DND-41 (cell line): ENCODE measurements around the gene CYP4V2.

Experiments
- ATAC-seq: fragments of 200-7000 bp; cut with Tn5 transposase; 3 replicates; pipeline ENCODE4 v1.9.1; 2021; ENCODE audit warnings: low read depth; ENCODE audit not compliant: insufficient read depth
- DNase-seq: peaks from one replicate; pipeline ENCODE4 v3.0.0-alpha.2; 2020
- H2AFZ ChIP-seq: 2 replicates; pipeline ENCODE4 v1.6.0; 2012; ENCODE audit warnings: low read depth, low read length
- H3K27ac ChIP-seq: 2 replicates; pipeline ENCODE4 v1.5.1; 2012; ENCODE audit warnings: low read length, inconsistent platforms
- H3K27me3 ChIP-seq: fragments of 200-600 bp; sonication (generic); 2 replicates; pipeline ENCODE4 v1.6.0; 2012; ENCODE audit warnings: low read length, mild to moderate bottlenecking, inconsistent platforms; ENCODE audit not compliant: insufficient read depth, poor library complexity
- H3K36me3 ChIP-seq: 2 replicates; pipeline ENCODE4 v1.5.1; 2012; ENCODE audit warnings: low read length, inconsistent platforms; ENCODE audit not compliant: insufficient read depth
- H3K4me1 ChIP-seq: 2 replicates; pipeline ENCODE4 v1.5.1; 2012; ENCODE audit warnings: mild to moderate bottlenecking, low read length; ENCODE audit not compliant: insufficient read depth
- H3K4me2 ChIP-seq: 2 replicates; pipeline ENCODE4 v1.6.0; 2012; ENCODE audit warnings: mild to moderate bottlenecking, moderate library complexity, low read length, inconsistent platforms; ENCODE audit not compliant: insufficient read depth
- H3K4me3 ChIP-seq, 2 experiments: fragments of 200-600 bp in 1 of 2; shearing (Covaris generic) in 1 of 2; 2 replicates each; pipeline ENCODE4 v1.5.1; 2012 to 2016; ENCODE audit warnings: inconsistent platforms in 2 of 2, low read length in 2 of 2, mild to moderate bottlenecking in 2 of 2, low read depth in 1 of 2, moderate library complexity in 1 of 2
- H3K79me2 ChIP-seq: 2 replicates; pipeline ENCODE4 v1.6.0; 2012; ENCODE audit warnings: low read length, inconsistent platforms; ENCODE audit not compliant: insufficient read depth
- H3K9ac ChIP-seq: 2 replicates; pipeline ENCODE4 v1.6.0; 2012; ENCODE audit warnings: low read depth, mild to moderate bottlenecking, inconsistent platforms, low read length, moderate library complexity
- H3K9me3 ChIP-seq: 2 replicates; pipeline ENCODE4 v1.5.1; 2012; ENCODE audit warnings: low read length, moderate library complexity, mild to moderate bottlenecking, inconsistent platforms; ENCODE audit not compliant: insufficient read depth, severe bottlenecking
- H4K20me1 ChIP-seq: 2 replicates; pipeline ENCODE4 v1.6.0; 2012; ENCODE audit warnings: low read length; ENCODE audit not compliant: insufficient read depth
- CTCF ChIP-seq: IDR thresholded peaks from 2 replicates; pipeline ENCODE4 v1.5.1; 2012; ENCODE audit warnings: borderline replicate concordance, low read length, moderate library complexity, mild to moderate bottlenecking; ENCODE audit not compliant: poor library complexity, severe bottlenecking; ENCODE audit errors: extremely low read depth
- EZH2 ChIP-seq: IDR thresholded peaks from 3 replicates; pipeline ENCODE4 v1.6.1; 2012; ENCODE audit warnings: borderline replicate concordance, low read depth, mild to moderate bottlenecking, moderate library complexity, low read length, inconsistent platforms; ENCODE audit not compliant: severe bottlenecking

CYP4V2 gene

GRCh38 chr4:186225848-186226247, 34.5 kb downstream of the CYP4V2 start:
- no peaks in the 10 kb centered on the region for H3K27me3 ChIP-seq
- H3K9ac ChIP-seq: no peak overlapping the region
- H3K27ac ChIP-seq: no peak overlapping the region
- H3K4me3 ChIP-seq: no peak overlapping the region
- no peak overlapping the region for H3K4me2 ChIP-seq
- no peaks in the 10 kb centered on the region for H3K79me2 ChIP-seq
- H3K36me3 ChIP-seq: no peaks in the 10 kb centered on the region
- no peaks in the 10 kb centered on the region for H4K20me1 ChIP-seq
- no peak for ATAC-seq
- H3K4me1 ChIP-seq: no peaks in the 10 kb centered on the region
- DNase-seq: no peak
- no peak for TF ChIP-seq CTCF
- TF ChIP-seq EZH2: no peak
- H2AFZ ChIP-seq: no peak overlapping the region
- H3K9me3 ChIP-seq: no peaks in the 10 kb centered on the region

- H3K4me2 ChIP-seq: no peak overlapping the region
- H3K27me3 ChIP-seq: no peaks in the 10 kb centered on the region
- no peaks in the 10 kb centered on the region for H3K36me3 ChIP-seq
- no peak overlapping the region for H3K9ac ChIP-seq
- no peak overlapping the region for H3K27ac ChIP-seq
- no peaks in the 10 kb centered on the region for H3K9me3 ChIP-seq
- ATAC-seq (no peak), DNase-seq (no peak)
- H3K4me3 ChIP-seq: no peak overlapping the region
- TF ChIP-seq CTCF: no peak
- TF ChIP-seq EZH2: no peak
- H3K4me1 ChIP-seq: no peaks in the 10 kb centered on the region
- H2AFZ ChIP-seq: no peak overlapping the region
- H3K79me2 ChIP-seq: no peaks in the 10 kb centered on the region
- H4K20me1 ChIP-seq: no peaks in the 10 kb centered on the region
Observed at GRCh38 chr4:186226521-186227189, 35.3 kb downstream of the CYP4V2 start.

- no peak within 1 kb of the TSS for H3K4me2 ChIP-seq
- no peak within 1 kb of the TSS for H3K4me3 ChIP-seq
- no peaks in the 10 kb centered on the region for H3K79me2 ChIP-seq
- H3K36me3 ChIP-seq: no peaks in the 10 kb centered on the region
- ATAC-seq: no peak
- H3K9me3 ChIP-seq: no peaks in the 10 kb centered on the region
- H2AFZ ChIP-seq: no peak within 1 kb of the TSS
- no peaks in the 10 kb centered on the region for H4K20me1 ChIP-seq
- TF ChIP-seq CTCF (no peak), EZH2 (no peak)
- H3K4me1 ChIP-seq: no peaks in the 10 kb centered on the region
- no peaks in the 10 kb centered on the region for H3K27me3 ChIP-seq
- no peak for DNase-seq
- no peak within 1 kb of the TSS for H3K9ac ChIP-seq
- no peak within 1 kb of the TSS for H3K27ac ChIP-seq
Observed at GRCh38 chr4:186227221-186227620, 35.9 kb downstream of the CYP4V2 start, which contains the start of gene KLKB1. Gene KLKB1 (plus strand): TSS chr4:186227507. CDS start chr4:186228196, 689 bp downstream.
